HG03571 (cell line): ENCODE results near the gene TBC1D22A.

Experiments
- ATAC-seq: cut with Tn5 transposase; IDR thresholded peaks from one replicate; pipeline ENCODE4 v1.9.1; 2021; ENCODE audit not compliant: unreplicated experiment

The TBC1D22A gene

GRCh38 chr22:46983046-46983445 is 220.6 kb downstream of the TBC1D22A start:
- ATAC-seq, result no peak

- ATAC-seq, result no peak
Observed at GRCh38 chr22:46984751-46985506, 222.5 kb downstream of the TBC1D22A start.

GRCh38 chr22:46985507-46985882 is 223.0 kb downstream of the TBC1D22A start:
- no peak for ATAC-seq

GRCh38 chr22:46986788-46987187 is 224.3 kb downstream of the TBC1D22A start:
- ATAC-seq, result no peak

- ATAC-seq, result no peak
Observed at GRCh38 chr22:46990937-46991550, 228.6 kb downstream of the TBC1D22A start.

- no peak for ATAC-seq
Observed at GRCh38 chr22:46991666-46992065, 229.2 kb downstream of the TBC1D22A start.

GRCh38 chr22:46992121-46992731 is 229.8 kb downstream of the TBC1D22A start:
- no peak for ATAC-seq

GRCh38 chr22:46993633-46994032 is 231.2 kb downstream of the TBC1D22A start:
- no peak for ATAC-seq

- no peak for ATAC-seq
Observed at GRCh38 chr22:46994265-46994664, 231.8 kb downstream of the TBC1D22A start.

GRCh38 chr22:46994983-46995382 is 232.5 kb downstream of the TBC1D22A start:
- no peak for ATAC-seq

GRCh38 chr22:46995501-46996360 is 233.3 kb downstream of the TBC1D22A start:
- no peak for ATAC-seq

- no peak for ATAC-seq
Observed at GRCh38 chr22:46996595-46997310, 234.3 kb downstream of the TBC1D22A start.

- ATAC-seq, result no peak
Observed at GRCh38 chr22:46997311-46997970, 235.0 kb downstream of the TBC1D22A start.

- no peak for ATAC-seq
Observed at GRCh38 chr22:46998331-46998730, 235.9 kb downstream of the TBC1D22A start.

GRCh38 chr22:47000256-47000655 is 237.8 kb downstream of the TBC1D22A start:
- ATAC-seq, result no peak

GRCh38 chr22:47000888-47001287 is 238.4 kb downstream of the TBC1D22A start:
- ATAC-seq, result no peak

GRCh38 chr22:47001288-47001687 is 238.8 kb downstream of the TBC1D22A start:
- no peak for ATAC-seq

- no peak for ATAC-seq
Observed at GRCh38 chr22:47002692-47003091, 240.2 kb downstream of the TBC1D22A start.

GRCh38 chr22:47005506-47006408 is 243.3 kb downstream of the TBC1D22A start:
- no peak for ATAC-seq
